NCI-H1092 treated with DMSO at 0.1 percent for 48 hours (cell line): Measurements from ENCODE around the gene SMIM1.
"Not testable (repeated sequence)": the region's sequence is repeated elsewhere in the genome, so short reads cannot be mapped to it uniquely, and the experiment has no call there.

Experiments used
- DNase-seq: peaks from one replicate; lab custom pipeline; 2025; lab: John Stamatoyannopoulos, UW

Gene SMIM1, protein sequence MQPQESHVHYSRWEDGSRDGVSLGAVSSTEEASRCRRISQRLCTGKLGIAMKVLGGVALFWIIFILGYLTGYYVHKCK

DNA sequence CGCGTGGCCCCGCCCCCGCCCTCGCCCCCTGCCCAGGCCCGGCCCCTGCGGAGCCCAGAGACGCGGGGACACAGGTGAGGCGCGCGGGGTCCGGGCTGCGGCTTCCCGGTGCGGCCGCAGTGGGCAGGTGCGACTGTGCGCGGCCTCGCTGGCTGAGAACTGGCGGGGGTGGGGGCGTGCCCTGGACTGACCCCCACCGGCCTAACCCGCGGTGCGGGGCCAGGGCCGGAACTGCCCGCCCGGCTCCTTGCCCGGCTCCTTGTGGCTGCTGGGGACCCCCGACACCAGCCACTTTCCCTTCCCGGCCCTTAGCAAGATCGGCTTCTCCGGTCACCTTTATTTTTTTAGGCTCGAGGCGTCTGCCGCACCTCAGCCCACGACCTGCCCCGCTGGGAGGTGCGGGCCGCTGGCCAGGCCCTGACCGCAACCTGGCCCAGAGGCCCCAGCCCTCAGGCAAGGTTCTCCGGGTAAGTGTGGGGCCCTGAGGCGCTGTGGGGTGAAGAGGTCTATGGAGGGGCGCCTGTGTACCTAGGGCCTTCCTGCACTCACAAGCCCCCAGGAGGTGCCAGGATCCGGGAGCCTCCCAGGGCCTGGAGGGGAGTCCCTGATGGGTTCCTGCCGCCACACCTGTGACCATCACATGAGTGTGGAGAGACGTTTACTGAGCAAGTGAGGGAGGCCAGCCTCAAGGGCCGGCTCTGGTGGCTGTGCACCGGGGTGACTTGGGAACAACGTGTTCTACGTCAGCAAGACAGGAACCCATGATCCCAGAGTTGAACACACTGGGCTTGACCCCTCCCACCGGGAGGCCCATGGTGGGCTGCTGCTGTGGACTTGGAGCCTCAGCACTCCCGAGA is at the start of gene SMIM1:
Gene SMIM1 (plus strand): TSS at position 35 of the 857 bp plus-strand sequence. CDS start 2,625 bp downstream, outside the sequence.
- no peak for DNase-seq

DNA sequence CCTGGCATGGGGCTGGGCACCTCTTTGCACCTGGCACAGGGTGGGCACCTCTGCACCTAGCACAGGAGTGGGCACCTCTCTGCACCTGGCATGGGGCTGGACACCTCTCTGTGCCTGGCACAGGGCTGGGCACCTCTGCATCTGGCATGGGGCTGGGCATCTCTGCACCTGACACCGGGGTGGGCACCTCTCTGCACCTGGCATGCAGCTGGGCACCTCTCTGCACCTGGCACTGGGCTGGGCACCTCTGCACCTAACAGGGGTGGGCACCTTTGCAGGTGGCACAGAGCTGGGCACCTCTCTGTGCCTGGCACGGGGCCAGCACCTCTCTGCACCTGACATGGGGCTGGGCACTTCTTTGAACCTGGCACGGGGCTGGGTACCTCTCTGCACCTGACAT is 49.7 kb upstream of the SMIM1 start:
- DNase-seq: no peak

DNA sequence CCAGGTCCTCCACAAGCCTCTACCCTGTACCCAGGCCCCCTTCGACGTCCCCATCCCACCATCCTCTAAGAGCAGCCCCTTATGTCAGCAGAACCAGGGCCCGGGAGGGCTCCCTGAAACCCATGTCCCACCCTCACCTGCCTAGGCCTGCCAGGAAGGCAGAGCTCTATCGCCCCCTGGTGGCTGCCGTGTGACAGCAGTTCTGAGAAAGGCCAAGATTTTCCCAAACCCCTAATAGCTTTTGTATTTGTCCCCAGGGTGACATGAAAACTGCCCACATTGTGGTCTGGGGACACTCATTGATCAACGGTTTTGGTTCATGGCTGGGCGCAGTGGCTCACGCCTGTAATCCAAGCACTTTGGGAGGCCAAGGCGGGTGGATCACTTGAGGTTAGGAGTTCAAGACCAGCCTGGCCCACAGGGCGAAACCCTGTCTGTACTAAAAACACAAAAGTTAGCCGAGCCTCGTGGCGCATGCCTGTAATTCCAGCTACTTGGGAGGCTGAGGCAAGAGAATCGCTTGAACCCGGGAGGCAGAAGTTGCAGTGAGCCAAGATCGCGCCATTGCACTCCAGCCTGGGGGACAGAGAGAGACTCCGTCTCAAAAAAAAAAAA is 48.0 kb upstream of the SMIM1 start:
- DNase-seq: not testable (repeated sequence)

DNA sequence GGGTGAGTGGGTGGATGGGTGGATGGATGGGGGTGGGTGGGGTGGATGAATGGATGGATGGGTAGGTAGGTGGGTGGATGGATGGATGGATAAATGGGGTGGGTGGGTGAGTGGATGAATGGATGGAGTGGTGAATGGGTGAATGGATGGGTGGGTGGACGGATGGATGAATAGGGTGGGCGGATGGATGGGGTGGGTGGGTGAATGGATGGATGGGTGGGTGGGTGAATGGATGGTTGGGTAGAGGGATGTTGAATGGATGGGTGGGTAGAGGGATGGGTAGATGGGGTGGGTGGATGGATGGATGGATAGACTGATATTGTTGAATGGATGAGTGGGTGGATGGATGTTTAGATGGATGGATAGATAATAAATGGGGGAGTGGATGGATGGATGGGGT is 47.2 kb upstream of the SMIM1 start:
- no peak for DNase-seq

DNA sequence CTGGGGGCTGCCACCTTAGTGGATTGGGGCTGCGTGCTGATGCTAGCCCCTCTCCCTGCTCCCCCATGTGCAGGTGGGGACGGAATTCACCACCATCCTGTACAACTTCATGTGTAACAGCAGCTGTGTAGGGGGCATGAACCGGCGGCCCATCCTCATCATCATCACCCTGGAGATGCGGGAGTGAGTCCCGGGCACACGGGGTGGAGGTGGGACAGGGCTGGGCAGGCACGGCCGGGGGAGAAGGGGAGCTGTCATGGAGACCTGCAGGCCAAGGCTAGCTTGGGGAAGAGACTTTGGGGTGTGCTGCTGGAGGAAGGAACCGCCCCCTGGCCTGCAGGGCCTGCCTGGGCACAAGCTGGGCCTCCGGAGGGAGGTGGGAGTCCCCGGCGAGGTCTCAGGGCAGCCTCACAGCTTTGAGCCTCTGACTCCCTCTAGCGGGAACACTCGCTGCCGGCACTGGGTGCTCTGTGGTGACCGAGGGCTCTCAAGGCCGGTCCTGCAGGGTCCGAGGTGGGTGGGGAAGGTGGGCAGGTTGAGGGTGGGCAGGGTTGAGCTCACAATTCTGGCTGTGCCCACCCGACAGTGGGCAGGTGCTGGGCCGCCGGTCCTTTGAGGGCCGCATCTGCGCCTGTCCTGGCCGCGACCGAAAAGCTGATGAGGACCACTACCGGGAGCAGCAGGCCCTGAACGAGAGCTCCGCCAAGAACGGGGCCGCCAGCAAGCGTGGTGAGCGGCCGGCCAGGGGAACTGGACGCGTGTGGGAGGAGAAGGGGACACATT is 45.3 kb upstream of the SMIM1 start:
- DNase-seq: no peak

DNA sequence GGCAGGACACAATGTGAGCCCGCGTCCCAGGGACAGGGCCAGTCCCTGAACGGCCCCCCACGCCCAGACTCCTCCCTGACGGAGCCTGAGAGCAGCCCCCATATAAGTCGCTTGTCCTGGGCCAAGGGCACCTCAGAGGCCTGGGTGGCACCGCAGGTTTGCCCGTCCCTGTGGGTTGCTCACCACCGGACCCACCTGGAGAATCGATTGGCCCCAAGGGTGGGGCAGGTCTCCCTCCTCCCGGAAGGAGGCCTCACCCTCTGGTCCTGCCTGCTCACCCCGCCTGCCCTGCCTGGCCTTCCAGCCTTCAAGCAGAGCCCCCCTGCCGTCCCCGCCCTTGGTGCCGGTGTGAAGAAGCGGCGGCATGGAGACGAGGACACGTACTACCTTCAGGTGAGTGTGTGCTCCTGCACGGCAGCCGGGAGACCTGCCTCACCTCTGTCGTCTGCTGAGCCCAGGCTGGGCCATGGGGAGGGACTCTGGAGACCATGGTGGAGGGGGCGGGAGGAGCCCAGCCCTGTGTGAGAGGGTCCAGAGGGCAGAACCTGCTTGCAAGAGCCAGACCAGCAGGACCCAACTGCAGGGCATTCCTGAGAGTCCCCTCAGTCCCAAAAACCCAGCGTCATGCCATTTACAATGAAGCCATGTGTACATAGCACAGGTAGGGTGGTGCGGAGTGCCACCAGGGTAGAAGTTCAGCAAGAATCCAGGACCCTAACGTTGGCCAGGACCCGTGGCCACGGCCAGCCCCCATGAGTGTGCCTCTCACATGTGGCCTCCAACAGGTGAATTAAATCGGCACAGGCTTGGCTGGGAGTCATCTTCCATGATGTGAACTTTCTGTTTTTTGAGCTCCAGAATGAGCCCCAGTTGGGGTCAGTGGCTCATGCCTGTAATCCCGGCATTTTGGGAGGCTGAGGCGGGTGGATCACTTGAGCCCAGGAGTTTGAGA is 44.4 kb upstream of the SMIM1 start:
- no peak for DNase-seq

DNA sequence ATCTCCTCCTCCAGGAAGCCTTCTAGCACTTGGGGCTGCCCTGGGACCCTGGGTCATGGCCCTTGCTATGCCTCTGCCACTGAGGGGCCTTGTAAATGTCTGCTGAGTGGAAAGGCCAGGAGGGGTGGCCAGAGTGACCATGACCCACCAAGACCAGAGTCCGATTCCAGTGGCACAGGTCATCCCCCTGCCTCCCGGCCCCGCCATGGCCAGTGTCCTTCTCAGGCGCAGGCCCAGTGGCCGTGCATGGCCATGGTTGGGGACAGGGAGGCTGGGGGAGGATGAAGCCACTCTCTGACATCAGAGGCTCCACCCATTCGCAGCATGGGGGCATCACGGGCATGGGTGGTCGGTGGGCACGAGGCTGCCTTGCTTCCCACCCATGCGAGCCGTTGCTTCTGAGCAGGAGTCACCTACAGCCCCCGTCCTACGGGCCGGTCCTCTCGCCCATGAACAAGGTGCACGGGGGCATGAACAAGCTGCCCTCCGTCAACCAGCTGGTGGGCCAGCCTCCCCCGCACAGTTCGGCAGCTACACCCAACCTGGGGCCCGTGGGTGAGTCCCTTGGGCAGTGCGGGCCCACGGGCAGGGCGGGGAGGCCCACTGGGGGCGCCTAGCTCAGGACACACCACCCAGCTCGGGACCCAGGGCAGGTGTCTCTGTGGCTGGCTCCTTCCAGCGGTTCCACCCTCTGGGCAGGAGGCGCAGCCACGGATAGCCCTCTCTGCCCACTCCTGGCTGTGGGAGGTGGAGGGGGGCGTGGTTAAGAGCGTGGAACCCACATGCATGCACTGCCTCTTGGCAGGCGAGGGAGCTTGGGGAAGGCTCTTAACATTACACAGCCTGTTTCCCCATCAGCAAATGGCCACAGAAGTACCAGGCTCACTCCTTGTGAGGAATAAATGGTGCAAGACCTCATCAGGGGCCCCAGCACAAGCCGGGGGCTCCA is 42.7 kb upstream of the SMIM1 start:
- no peak for DNase-seq

DNA sequence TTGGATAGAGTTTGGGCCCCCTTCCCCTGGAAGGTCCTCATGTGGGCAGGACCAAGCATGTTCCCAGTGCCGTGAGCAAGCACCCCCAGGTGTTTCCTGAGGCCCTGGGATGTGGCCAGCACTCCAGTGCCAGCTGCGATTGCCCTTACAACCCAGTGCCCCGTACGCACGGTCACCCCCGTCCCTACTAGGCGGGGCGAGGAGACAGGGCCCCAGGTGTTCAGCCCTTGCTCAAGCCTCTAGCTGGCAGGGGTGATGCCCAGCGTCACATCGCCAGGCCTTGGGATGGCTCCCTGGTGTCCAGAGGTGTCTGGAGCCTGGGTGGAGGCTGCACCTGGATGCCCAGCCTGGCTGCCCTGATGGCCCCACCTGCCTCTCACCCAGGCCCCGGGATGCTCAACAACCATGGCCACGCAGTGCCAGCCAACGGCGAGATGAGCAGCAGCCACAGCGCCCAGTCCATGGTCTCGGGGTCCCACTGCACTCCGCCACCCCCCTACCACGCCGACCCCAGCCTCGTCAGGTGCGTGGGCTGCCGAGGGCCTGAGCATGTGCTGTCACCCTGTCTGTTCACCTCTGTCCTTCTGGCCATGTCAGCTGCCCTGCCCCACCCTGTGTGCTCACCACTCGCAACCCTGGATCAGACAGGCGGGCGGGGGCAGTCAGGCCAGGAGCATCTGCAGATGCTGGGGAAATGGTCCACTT is 41.9 kb upstream of the SMIM1 start:
- DNase-seq: no peak

DNA sequence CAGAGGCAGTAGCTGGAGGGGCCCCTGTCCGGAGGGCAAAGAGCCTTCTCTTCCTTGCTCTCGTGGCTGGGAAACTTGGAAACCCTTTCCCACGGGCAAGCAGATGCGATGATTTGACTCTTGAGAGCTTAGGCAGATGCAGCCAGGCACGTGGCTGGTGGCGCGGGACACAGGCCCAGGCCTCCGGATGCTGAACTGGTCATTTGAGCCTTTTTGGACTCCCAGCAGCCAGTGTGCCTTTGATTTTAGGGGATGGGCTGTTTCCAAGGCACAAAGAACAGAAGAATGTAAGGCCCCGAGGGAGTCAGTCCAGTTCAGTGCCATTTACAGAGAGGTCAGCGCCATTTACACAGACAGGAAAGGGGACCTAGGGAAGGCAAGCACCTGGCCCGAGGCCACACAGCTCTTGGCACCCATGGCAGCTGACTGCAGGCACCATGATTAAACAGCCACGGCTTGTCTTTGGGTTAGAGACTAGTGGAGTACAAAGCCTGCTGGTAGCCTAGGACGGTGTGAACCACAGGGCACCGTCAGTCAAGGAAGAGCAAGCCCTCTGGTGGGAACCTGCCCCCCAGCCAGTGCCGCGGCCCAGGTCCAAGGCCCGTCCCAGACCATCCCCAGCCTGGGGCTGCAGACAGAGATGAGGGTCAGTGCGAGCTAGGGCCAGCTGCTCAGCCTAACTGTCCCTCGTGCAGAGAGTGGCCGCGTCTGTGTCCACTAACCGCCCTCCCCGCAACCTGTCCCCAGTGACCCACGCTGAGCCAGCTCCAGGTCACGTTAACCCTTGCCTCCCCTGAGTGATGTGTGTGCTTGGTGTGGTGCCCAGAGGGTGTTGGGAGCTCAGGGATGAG is 40.7 kb upstream of the SMIM1 start:
- no peak for DNase-seq

DNA sequence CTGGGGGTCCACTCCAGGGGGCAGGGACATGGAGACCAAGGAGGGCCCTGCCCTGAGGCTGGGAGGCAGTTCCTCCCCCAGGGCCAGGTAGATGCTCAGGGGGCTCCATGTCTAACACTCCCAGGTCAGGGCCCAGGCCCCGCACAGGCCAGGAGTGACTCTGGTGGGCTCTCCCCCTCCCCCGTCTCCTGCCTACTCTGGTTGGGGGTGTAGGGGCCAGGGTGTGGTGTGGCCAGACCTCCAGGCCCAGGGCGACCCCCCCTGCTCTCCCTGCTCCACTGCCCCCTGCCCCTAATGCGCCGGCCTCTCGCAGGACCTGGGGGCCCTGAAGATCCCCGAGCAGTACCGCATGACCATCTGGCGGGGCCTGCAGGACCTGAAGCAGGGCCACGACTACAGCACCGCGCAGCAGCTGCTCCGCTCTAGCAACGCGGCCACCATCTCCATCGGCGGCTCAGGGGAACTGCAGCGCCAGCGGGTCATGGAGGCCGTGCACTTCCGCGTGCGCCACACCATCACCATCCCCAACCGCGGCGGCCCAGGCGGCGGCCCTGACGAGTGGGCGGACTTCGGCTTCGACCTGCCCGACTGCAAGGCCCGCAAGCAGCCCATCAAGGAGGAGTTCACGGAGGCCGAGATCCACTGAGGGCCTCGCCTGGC is 40.0 kb upstream of the SMIM1 start:
- DNase-seq: no peak

DNA sequence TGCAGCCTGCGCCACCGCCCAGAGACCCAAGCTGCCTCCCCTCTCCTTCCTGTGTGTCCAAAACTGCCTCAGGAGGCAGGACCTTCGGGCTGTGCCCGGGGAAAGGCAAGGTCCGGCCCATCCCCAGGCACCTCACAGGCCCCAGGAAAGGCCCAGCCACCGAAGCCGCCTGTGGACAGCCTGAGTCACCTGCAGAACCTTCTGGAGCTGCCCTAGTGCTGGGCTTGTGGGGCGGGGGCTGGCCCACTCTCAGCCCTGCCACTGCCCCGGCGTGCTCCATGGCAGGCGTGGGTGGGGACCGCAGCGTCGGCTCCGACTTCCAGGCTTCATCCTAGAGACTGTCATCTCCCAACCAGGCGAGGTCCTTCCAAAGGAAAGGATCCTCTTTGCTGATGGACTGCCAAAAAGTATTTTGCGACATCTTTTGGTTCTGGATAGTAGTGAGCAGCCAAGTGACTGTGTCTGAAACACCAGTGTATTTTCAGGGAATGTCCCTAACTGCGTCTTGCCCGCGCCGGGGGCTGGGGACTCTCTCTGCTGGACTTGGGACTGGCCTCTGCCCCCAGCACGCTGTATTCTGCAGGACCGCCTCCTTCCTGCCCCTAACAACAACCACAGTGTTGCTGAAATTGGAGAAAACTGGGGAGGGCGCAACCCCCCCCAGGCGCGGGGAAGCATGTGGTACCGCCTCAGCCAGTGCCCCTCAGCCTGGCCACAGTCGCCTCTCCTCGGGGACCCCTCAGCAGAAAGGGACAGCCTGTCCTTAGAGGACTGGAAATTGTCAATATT is 39.3 kb upstream of the SMIM1 start:
- no peak for DNase-seq

DNA sequence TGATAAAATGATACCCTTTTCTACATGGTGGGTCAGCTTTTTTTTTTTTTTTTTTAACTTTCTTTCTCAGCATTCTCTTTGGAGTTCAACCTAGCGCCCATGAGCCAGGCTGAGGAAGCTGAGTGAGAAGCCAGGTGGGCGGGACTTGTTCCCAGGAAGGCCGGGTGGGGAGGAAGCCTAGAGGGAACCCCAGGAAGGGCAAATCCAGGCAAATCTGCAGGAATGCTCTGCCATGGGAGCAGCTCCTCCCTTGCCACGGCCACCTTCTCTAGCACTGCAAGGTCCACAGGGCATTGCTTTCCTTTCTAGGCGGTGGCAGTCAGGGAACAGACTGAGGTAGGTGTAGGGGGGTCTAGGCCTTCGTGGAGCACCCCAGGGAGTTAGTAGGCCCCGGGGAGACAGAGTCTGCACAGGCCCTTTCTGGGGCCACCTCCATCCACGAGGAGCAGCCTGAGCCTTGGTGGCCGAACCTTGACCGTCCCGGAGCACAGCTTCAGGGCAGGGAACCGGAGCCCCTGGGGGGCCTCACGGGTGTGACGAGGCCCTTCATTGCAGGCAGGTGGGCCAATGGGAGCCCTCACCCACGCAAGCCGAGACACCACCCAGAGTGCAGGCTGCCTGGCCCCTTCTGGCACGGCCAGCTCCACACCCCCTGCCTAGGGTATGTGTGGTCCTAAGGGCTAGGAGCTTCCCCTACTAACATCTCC is 38.5 kb upstream of the SMIM1 start:
- DNase-seq: no peak

DNA sequence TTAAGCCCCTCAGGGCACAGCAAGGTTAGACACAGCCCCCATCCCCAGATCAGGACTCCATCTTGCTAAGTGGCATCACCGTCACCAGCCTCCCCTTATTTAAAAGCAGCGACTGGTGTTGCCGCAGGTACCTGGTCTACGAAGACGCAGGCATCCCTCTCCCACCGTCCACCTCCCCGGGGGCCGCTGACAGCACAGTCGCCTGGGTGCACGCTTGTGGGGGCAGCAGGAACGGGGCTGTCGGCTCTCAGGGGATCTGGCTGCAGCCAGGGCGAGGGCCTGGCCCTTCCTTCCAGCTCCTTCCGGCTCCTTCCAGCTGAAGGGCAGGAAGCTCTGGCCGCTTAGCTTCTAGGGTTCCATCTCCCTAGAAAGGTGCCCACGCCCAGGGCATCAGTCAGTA is 37.9 kb upstream of the SMIM1 start:
- no peak for DNase-seq

DNA sequence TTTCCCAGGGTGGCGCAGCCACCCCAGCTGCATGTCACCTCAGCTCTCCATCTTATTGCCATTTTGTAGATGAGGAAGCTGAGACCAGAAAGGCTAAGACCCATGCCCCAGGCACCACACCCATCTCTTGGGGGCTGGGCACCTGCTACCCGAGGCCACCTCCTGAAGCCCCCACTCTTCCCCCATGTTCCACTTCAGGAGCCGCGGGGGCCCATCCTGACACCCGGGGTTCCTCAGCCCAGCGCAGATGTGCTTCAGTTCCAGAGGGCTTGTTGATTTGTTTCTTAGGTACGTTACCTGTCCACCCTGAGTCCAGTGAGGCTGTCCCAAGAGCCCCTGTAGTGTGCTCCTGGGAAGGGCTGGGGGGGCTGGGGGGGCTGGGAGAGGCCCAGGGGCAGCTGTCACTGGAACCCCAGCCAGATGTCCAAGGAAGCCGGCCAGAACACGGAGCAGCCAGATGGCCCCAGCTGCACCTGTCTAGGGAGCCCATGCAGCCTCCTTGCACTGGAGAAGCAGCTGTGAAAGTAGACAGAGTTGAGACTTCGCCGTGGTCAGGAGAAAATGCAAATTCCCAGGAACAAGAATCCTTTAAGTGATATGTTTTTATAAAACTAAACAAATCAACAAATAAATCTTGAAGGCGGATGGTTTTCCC is 37.4 kb upstream of the SMIM1 start:
- DNase-seq: no peak

DNA sequence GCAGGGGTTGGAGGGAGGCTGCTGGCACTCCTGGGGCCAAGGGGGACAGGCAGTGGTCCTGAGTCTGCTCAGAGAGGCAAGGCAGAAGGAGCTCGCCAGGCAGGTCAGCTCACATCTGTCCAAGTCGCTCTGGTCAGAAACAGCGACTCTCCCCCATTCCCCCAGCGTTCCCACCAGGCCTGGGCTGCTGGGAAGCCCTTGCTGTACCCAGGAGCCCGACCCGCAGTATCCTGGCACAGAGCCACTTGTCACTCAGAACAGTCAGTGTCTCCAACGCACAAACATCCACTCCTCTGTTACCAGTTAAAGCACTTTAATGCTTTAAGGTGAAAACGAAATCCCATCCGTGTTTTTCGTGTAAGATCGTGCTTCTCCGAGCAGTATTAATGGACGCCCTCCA is 36.9 kb upstream of the SMIM1 start:
- no peak for DNase-seq

DNA sequence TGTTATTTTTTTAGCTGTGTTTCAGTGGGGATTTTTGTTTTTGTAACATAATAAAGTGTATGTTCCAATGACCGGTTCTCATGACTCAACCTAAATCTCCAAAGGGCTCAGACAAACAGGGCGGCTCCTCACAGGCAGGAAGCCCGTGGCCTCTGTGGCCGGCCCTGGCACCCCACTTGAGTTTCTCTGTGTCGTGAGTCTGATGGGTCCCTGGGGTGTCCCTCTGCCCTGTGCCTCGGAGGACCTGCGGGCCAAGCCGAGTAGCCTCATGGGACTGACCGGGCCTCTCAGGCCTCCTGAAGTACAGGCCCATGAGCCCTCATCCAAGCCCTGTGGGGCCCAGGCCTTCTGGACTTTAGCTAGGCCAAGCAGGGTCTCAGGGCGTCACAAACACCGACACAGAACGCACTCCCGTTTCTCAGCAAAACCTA is 36.4 kb upstream of the SMIM1 start:
- no peak for DNase-seq
